Activated CD8-positive, alpha-beta T cell treated with anti-CD3 and anti-CD28 coated beads for 36 hours (primary cell): ENCODE results near the gene ENG. TPM values are rescaled to one million over a fixed set of nuclear protein-coding genes. Genes with fewer than 3 reads are reported as not detected.
"Not testable (repeated sequence)": the region's sequence is repeated elsewhere in the genome, so short reads cannot be mapped to it uniquely, and the experiment has no call there.

ENCODE experiments used
- ATAC-seq: fragments of 200-7000 bp; cut with Tn5 transposase; one replicate; pipeline ENCODE4 v1.10.0; 2021; ENCODE audit warnings: mild to moderate bottlenecking, moderate library complexity
- CTCF ChIA-PET: fragments of 350-600 bp; sonication (Branson Sonifier 250); formaldehyde crosslinking; loops from one replicate; lab custom pipeline; 2021; ENCODE audit warnings: antibody characterized with exemption; lab: Charles Lee
- POLR2A ChIA-PET: fragments of 350-600 bp; sonication (Branson Sonifier 250); formaldehyde crosslinking; loops from one replicate; lab custom pipeline; 2021; ENCODE audit warnings: antibody characterized with exemption; lab: Charles Lee
- DNase-seq: peaks from one replicate; pipeline ENCODE4 v3.0.0-alpha.2; 2020
- H3K27ac Mint-ChIP-seq: one replicate; pipeline ENCODE4 v1.8.0; 2021; ENCODE audit warnings: mild to moderate bottlenecking, mixed read lengths
- H3K27me3 Mint-ChIP-seq: one replicate; pipeline ENCODE4 v1.8.0; 2021; ENCODE audit warnings: mixed read lengths
- H3K36me3 Mint-ChIP-seq: one replicate; pipeline ENCODE4 v1.8.0; 2021; ENCODE audit warnings: low read depth, mixed read lengths
- H3K4me1 Mint-ChIP-seq: one replicate; pipeline ENCODE4 v1.8.0; 2021; ENCODE audit warnings: low read depth, mixed read lengths
- H3K4me3 Mint-ChIP-seq: one replicate; pipeline ENCODE4 v1.8.0; 2021; ENCODE audit warnings: mild to moderate bottlenecking, moderate library complexity, mixed read lengths
- H3K9me3 Mint-ChIP-seq: one replicate; pipeline ENCODE4 v1.8.0; 2021; ENCODE audit warnings: mixed read lengths
- intact Hi-C: fragments of 100-400 bp; cut with micrococcal nuclease; formaldehyde crosslinking; loops from one replicate; pipeline ENCODE4 v1.10.0; 2022
- total RNA-seq, 2 experiments: library from RNA; stranded (reverse); gene quantifications; one replicate each; pipeline ENCODE4 v1.2.3, GENCODE V29; 2021
- TF ChIP-seq, protein P1 (sequence below): fragments of 200-600 bp; IDR thresholded peaks from one replicate; pipeline ENCODE4 v1.8.0; 2022; ENCODE audit warnings: antibody characterized with exemption, mild to moderate bottlenecking

The ENG gene
- total RNA-seq, 2 experiments from 2014 or later = 14.2 to 15.0 TPM

DNA sequence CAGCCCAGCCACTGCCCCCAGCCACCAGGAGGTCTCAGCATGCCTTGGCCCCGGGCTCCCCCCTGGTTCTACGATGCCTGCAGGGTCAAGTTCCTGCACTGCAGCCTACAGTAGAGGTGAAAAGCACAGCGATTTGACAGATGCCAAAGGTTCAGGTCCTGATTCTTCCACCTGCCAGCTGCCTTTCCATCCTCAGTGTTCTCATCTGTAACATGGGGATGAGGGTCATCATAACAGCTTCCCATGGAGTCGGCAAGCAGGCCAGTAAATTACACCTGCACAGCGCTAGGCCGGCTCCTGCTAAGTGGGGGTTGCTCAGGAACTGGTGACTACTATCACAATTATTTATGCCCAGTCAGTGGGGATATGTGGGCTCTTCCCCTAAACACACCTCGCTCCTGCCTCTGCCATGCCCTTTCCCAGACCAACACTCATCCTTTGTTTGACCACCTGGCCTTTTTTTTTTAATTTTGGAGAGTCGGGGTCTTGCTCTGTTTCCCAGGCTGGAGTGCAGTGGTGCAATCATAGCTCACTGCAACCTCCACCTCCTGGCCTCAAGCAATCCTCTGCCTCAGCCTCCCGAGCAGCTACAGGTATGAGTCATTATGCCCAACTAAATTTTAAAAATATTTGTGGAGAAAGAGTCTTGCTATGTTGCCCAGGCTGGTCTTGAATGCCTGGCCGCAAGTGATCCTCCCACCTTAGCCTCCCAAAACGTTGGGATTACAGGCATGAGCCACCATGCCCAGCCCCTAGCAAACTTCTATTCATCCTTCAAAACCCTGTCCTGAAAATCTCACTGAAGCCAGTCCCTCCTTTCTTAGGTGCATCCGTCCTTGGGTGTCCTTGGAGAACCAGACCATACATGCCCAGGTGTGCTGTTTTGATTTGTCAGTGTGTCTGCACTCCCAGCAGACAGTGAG lies 6.4 kb downstream of the ENG start:
- Mint-ChIP-seq H3K36me3 (peaks cover 22% of the 10 kb centered on the region), H3K4me1 (peaks cover 10% of the 10 kb centered on the region), H3K27ac (no peak overlapping the region), H3K4me3 (no peak overlapping the region), H3K9me3 (peaks cover 12% of the 10 kb centered on the region), H3K27me3 (no peaks in the 10 kb centered on the region)
- DNase-seq = no peak
- TF ChIP-seq, protein P1, sequence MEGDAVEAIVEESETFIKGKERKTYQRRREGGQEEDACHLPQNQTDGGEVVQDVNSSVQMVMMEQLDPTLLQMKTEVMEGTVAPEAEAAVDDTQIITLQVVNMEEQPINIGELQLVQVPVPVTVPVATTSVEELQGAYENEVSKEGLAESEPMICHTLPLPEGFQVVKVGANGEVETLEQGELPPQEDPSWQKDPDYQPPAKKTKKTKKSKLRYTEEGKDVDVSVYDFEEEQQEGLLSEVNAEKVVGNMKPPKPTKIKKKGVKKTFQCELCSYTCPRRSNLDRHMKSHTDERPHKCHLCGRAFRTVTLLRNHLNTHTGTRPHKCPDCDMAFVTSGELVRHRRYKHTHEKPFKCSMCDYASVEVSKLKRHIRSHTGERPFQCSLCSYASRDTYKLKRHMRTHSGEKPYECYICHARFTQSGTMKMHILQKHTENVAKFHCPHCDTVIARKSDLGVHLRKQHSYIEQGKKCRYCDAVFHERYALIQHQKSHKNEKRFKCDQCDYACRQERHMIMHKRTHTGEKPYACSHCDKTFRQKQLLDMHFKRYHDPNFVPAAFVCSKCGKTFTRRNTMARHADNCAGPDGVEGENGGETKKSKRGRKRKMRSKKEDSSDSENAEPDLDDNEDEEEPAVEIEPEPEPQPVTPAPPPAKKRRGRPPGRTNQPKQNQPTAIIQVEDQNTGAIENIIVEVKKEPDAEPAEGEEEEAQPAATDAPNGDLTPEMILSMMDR = no peak
- CTCF ChIA-PET = interaction anchor here (1.5 kb wide), 1 partner anchor 21 kb away, joined by 5 read pairs; no protein-coding TSS in a partner anchor
- ATAC-seq = no peak
- POLR2A ChIA-PET = no interaction called here
- intact Hi-C loops = no loop called here

DNA sequence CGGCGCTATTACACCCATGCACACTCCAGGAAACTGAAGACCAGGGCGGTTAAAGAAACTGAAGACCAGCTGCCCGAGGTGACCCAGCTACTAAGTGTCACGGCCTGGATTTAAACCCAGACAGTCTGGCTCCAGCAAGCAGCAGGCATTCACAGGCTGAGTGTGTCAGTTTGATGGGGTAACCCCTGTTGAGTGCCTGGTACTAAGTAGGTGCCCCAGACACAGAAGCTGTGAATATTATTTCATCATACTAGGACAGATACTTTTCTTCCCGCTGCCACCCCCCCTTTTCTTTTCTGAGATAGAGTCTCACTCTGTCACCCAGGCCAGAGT lies 7.3 kb downstream of the ENG start:
- Mint-ChIP-seq H3K27ac (no peak overlapping the region), H3K4me3 (no peak overlapping the region), H3K4me1 (peaks cover 3% of the 10 kb centered on the region), H3K9me3 (peaks cover 12% of the 10 kb centered on the region), H3K27me3 (no peaks in the 10 kb centered on the region), H3K36me3 (peaks cover 20% of the 10 kb centered on the region)
- intact Hi-C loops = no loop called here
- DNase-seq (no peak), ATAC-seq (no peak)
- POLR2A ChIA-PET = no interaction called here
- TF ChIP-seq, protein P1 = no peak
- CTCF ChIA-PET = interaction anchor here (1.5 kb wide), 1 partner anchor 22 kb away, joined by 5 read pairs; no protein-coding TSS in a partner anchor

DNA sequence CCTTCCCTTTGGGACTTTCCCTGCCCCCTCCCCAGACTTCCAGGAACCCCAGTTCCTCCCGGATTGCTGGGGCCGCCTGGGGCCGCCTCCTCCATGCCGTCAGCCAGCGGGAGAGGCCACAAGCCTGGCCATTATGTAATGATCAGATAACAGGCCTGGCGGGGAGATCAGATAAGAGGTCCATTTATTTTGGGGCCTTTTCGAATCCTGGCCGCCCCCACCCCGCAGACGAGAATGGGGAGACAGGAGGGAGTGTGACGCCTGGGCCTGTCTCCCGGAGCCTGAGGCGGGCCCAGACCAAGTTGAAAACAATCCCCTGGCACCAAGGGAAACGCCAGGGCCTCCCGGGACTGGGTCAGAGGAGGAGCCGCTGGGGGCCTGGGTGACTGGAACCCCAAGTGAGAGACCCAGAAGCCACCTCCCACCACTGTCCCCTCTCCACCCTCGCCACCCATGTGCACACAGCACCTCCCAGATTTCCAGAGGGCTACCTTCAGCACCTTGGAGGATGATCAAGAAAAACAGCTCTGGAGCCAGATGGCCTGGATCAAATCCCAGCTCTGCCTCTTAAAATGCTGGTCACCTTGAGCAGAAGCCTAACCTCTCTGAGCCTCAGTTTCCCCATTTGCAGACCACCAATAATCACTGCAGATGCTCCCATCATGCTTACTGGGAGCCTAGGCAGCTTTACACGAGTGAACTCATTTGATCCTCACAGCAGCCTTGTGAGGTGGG lies 7.8 kb downstream of the ENG start:
- CTCF ChIA-PET = interaction anchor here (1.0 to 1.5 kb wide), 2 partner anchors 23 kb away, joined by 3 to 5 read pairs; no protein-coding TSS in a partner anchor
- H3K27ac Mint-ChIP-seq = no peak overlapping the region

DNA sequence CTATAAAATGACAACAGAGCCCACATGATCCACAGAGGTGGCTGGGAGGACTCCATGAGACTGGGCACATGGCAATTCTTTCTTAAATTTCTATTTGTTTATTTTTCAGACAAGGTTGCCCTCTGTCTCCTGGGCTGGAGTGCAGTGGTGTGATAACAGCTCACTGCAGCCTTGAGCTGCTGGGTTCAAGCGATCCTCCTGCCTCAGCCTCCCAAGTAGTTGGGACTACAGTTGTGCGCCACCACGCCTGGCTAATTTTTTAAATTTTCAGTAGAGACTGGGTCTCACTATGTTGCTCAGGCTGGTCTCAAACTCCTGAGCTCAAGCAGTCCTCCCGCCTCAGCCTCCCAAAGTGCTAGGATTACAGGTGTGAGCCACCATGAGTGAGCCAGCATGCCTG lies 8.8 kb downstream of the ENG start:
- CTCF ChIA-PET = interaction anchor here (1.0 kb wide), 1 partner anchor 24 kb away, joined by 3 read pairs; no protein-coding TSS in a partner anchor

More for the DNA sequence above, 7.8 kb downstream of the ENG start:
- Mint-ChIP-seq H3K4me3 (no peak overlapping the region), H3K27me3 (no peaks in the 10 kb centered on the region), H3K36me3 (peaks cover 18% of the 10 kb centered on the region), H3K4me1 (no peaks in the 10 kb centered on the region), H3K9me3 (peaks cover 12% of the 10 kb centered on the region)
- intact Hi-C loops = no loop called here
- POLR2A ChIA-PET = no interaction called here
- ATAC-seq (no peak), DNase-seq (no peak)
- TF ChIP-seq, protein P1 = no peak

DNA sequence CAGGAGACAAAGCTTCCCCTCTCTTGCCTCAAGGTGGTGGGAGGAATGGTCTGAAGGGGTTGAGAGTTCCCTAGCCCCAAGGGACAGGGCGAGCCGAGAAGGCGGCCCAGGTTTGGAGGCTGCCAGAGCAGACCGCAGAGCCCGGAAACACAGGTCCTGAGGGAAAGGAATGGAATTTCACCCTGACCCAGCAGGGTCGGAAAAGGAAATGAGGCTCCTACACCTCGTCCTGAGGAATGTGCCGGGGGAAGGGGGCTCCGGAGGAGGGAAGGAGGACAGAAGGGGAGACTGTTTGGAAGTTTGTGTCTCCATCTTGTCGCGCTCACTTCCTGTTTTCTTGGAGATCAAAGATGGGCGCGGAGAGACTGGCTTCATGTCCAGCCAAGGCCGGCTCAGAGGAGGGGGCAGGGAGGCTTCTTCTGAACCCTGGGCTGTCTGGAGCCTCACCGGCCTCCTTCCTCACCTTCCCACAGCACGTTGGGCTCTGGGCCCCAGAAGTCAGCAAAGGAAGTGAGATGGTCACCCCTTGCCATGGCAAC lies 9.6 kb downstream of the ENG start:
- ChIA-PET POLR2A (interaction anchor here (0.9 kb wide), 1 partner anchor 40 kb away, joined by 3 read pairs; no protein-coding TSS in a partner anchor), CTCF (interaction anchor here (1.2 kb wide), 1 partner anchor 8 kb away, joined by 3 read pairs; no protein-coding TSS in a partner anchor)
- Mint-ChIP-seq H3K27ac (no peak overlapping the region), H3K36me3 (peaks cover 12% of the 10 kb centered on the region), H3K9me3 (peaks cover 12% of the 10 kb centered on the region), H3K4me3 (no peak overlapping the region), H3K27me3 (no peaks in the 10 kb centered on the region), H3K4me1 (no peaks in the 10 kb centered on the region)
- intact Hi-C loops = no loop called here
- ATAC-seq (no peak), DNase-seq (no peak)
- TF ChIP-seq, protein P1 = no peak

More for the DNA sequence above, 8.8 kb downstream of the ENG start:
- intact Hi-C loops, ATAC-seq, DNase-seq, H3K4me3 Mint-ChIP-seq, H3K27ac Mint-ChIP-seq, H3K27me3 Mint-ChIP-seq, H3K4me1 Mint-ChIP-seq: not testable (repeated sequence)
- POLR2A ChIA-PET = interaction anchor here (0.6 kb wide), 1 partner anchor 90 kb away, joined by 3 read pairs; no protein-coding TSS in a partner anchor
- Mint-ChIP-seq H3K9me3 (peaks cover 12% of the 10 kb centered on the region), H3K36me3 (peaks cover 16% of the 10 kb centered on the region)
